ENCODE data around the gene CST3.
A peak's percentile ranks its signal among the peaks of the same experiment; 100 is the strongest.

Gene CST3

DNA sequence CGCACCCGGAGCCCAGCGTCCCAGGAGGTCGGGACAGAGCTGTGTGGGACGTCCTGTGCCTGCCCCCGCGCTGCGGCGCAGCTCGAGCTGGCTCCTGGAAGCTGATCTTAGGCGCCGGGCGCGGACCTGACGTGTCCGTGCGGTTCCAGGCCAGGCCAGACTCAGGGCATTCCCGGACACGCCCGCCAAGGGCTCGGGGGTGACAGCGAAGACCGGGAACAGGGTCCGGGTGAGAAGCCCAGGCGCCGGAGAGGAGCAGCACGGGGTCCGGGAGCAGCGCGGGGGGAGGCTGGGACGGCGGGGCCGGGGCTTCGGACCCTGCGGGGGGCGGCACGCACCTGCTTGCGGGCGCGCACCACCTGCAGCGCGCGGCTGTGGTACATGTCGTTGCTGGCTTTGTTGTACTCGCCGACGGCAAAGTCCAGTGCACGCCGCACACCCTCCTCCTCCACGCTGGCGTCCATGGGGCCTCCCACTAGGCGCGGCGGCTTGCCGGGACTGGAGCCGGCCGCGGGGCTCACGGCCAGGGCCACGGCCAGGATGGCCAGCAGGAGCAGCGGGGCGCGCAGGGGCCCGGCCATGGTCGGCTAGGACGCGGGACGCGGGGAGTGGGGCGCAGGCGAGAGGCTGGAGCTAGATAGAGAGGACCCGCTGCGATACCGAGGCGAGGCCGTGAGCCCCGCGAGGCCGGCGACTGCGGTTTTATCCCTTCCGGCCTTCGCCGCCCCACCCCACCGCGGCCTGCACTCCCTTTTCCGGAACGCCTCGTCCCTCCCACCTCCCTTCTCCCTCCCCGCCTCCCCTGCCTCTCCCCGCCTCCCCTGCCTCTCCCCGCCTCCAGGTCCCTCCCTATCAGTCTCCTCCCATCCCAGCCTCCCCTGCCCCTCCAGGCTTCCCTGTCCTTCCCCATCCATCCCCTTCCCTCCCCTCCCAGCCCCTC lies at the start of gene CST3 (continued):
- 0 out of 2 replicates have a peak, but pooled peaks have one; percentile 52 for TF ChIP-seq ZNF561 (tag by site-specific recombination; IDR thresholded peaks at IDR 0.05; ENCODE audit: borderline replicate concordance)
- TF ChIP-seq KLF17 (tag by site-specific recombination; IDR thresholded peaks at IDR 0.05) = peak; percentile 35; the same call in 1 of the 2 replicates
- TF ChIP-seq GLI2 (tag by site-specific recombination; IDR thresholded peaks at IDR 0.05; ENCODE audit: borderline replicate concordance, low read depth) = no peak
- peak; percentile 24; the same call in 1 of the 2 replicates for TF ChIP-seq ZNF146 (tag by site-specific recombination; IDR thresholded peaks at IDR 0.05)
- TF ChIP-seq ZNF473 (tag by site-specific recombination; IDR thresholded peaks at IDR 0.05) = no peak
- TF ChIP-seq ZNF394 (tag by site-specific recombination; IDR thresholded peaks at IDR 0.05; ENCODE audit: borderline replicate concordance) = peak; percentile 87
- peak; percentile 54; the same call in 1 of the 2 replicates for TF ChIP-seq YY1 (tag by site-specific recombination; IDR thresholded peaks at IDR 0.05)
- no peak for TF ChIP-seq ZNF660 (tag by site-specific recombination; IDR thresholded peaks at IDR 0.05)
- TF ChIP-seq KLF7 (tag by site-specific recombination; IDR thresholded peaks at IDR 0.05; ENCODE audit: borderline replicate concordance) = peak; percentile 62; the same call in 1 of the 2 replicates
- TF ChIP-seq ZNF202 (tag by site-specific recombination; IDR thresholded peaks at IDR 0.05; ENCODE audit: borderline replicate concordance) = no peak
- TF ChIP-seq ZNF610 (tag by site-specific recombination; IDR thresholded peaks at IDR 0.05; ENCODE audit: borderline replicate concordance) = no peak
- TF ChIP-seq SP3 (tag by site-specific recombination; IDR thresholded peaks at IDR 0.05) = peak; percentile 89
- TF ChIP-seq KLF8 (tag by site-specific recombination; IDR thresholded peaks at IDR 0.05) = peak; percentile 23; the same call in 1 of the 2 replicates
- TF ChIP-seq ZBTB20 (tag by site-specific recombination; IDR thresholded peaks at IDR 0.05) = peak; percentile 48; the same call in 1 of the 2 replicates
- peak; percentile 90 for TF ChIP-seq ZBTB26 (tag by site-specific recombination; optimal IDR thresholded peaks at IDR 0.05)
- peak; percentile 89 for TF ChIP-seq GLIS2 (tag by site-specific recombination; IDR thresholded peaks at IDR 0.05)
- peak; percentile 55 for TF ChIP-seq PATZ1 (tag by site-specific recombination; IDR thresholded peaks at IDR 0.05)
- TF ChIP-seq ZNF600 (tag by site-specific recombination; IDR thresholded peaks at IDR 0.05) = peak; percentile 75; the same call in 1 of the 2 replicates
- peak; percentile 71 for TF ChIP-seq ZFHX2 (tag by site-specific recombination; conservative IDR thresholded peaks at IDR 0.05)
- TF ChIP-seq ZNF391 (tag by site-specific recombination; IDR thresholded peaks at IDR 0.05; ENCODE audit: borderline replicate concordance, low read depth) = no peak

DNA sequence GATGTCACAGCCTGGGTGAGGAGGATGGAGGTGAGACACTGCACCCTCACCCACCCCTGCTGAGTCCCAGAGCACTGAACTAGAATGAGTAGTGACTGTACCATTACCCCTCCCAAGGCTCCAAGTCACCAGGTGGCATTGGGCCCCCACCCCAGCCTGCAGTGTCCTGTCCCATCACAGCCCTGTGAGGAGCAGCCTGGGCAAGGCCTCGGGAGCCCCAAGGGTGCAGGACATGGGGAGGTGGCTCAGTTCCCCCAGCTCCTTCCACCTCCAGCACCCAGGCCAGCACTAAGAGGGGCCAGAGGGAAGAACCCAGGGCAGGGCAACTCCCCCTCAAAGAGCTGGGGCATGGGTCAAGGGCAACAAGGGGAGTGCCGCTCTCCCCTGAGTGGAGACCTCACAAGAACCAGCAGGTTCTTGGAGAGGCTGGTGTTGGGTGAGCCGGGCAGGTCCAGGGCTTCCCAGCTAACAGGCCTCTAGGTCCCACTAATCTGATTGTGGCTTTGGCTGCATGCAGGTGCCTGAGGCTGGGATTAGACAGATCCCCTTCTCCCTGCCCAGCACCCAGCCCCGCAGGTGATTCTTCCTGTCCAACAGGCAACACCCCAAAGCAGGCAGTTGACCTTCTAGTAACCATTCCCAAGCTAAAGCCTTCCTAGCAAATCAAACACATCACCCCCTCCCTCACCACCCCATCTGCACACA lies 48.4 kb upstream of the CST3 start:
- Histone ChIP-seq H3K36me3 (ENCODE audit: control insufficient read depth in 2 of 2, insufficient read depth in 1 of 2, low read length in 2 of 2) (no peaks in the 10 kb centered on the region), H3K4me3 (ENCODE audit: low read depth, low read length) (no peak overlapping the region), H3K4me1 (ENCODE audit: control insufficient read depth, insufficient read depth, low read length) (no peaks in the 10 kb centered on the region), H3K9me3 (ENCODE audit: control insufficient read depth, insufficient read depth, low read depth, low read length) (no peaks in the 10 kb centered on the region), H3K27ac (ENCODE audit: extremely low read depth, low read depth, low read length) (no peak overlapping the region)
- TF ChIP-seq ZNF843 (tag by site-specific recombination; IDR thresholded peaks at IDR 0.05) (no peak), ZBTB26 (tag by site-specific recombination; optimal IDR thresholded peaks at IDR 0.05) (no peak), ZNF514 (tag by site-specific recombination; IDR thresholded peaks at IDR 0.05) (no peak), ZNF112 (tag by site-specific recombination; IDR thresholded peaks at IDR 0.05) (no peak), ZNF544 (tag by site-specific recombination; IDR thresholded peaks at IDR 0.05) (no peak)
- TF ChIP-seq, protein P1, sequence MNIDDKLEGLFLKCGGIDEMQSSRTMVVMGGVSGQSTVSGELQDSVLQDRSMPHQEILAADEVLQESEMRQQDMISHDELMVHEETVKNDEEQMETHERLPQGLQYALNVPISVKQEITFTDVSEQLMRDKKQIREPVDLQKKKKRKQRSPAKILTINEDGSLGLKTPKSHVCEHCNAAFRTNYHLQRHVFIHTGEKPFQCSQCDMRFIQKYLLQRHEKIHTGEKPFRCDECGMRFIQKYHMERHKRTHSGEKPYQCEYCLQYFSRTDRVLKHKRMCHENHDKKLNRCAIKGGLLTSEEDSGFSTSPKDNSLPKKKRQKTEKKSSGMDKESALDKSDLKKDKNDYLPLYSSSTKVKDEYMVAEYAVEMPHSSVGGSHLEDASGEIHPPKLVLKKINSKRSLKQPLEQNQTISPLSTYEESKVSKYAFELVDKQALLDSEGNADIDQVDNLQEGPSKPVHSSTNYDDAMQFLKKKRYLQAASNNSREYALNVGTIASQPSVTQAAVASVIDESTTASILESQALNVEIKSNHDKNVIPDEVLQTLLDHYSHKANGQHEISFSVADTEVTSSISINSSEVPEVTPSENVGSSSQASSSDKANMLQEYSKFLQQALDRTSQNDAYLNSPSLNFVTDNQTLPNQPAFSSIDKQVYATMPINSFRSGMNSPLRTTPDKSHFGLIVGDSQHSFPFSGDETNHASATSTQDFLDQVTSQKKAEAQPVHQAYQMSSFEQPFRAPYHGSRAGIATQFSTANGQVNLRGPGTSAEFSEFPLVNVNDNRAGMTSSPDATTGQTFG (tag by site-specific recombination; IDR thresholded peaks at IDR 0.05; ENCODE audit: borderline replicate concordance) = no peak
- ChIA-PET CTCF (no interaction called here), POLR2A (no interaction called here)
